ENCODE results near the gene PGAP1. TPM values are rescaled to one million over a fixed set of nuclear protein-coding genes. Genes with fewer than 3 reads are reported as not detected.

The PGAP1 gene
- total RNA-seq, 3 donors from 2014 or later: 5.7 to 7.5 (median 6.5) TPM

- no peak for DNase-seq
- Mint-ChIP-seq H3K4me3 (no peak overlapping the region), H3K9me3 (no peaks in the 10 kb centered on the region), H3K36me3 (ENCODE audit: insufficient read depth) (peaks cover 10% of the 10 kb centered on the region), H3K4me1 (ENCODE audit: low read depth) (no peaks in the 10 kb centered on the region), H3K27me3 (ENCODE audit: low read depth) (no peaks in the 10 kb centered on the region)
- ATAC-seq: no peak
These were observed 90.1 kb downstream of the PGAP1 start for GRCh38 chr2:196836440-196836839.

- DNase-seq (no peak), ATAC-seq (no peak)
- H3K4me1 Mint-ChIP-seq (ENCODE audit: low read depth): no peaks in the 10 kb centered on the region
- H3K27me3 Mint-ChIP-seq (ENCODE audit: low read depth): no peaks in the 10 kb centered on the region
- no peaks in the 10 kb centered on the region for H3K9me3 Mint-ChIP-seq
- no peaks in the 10 kb centered on the region for H3K36me3 Mint-ChIP-seq (ENCODE audit: insufficient read depth)
- no peak overlapping the region for H3K4me3 Mint-ChIP-seq
These were observed 95.8 kb downstream of the PGAP1 start for GRCh38 chr2:196830701-196831100.

- peaks cover 7% of the 10 kb centered on the region for H3K27me3 Mint-ChIP-seq (ENCODE audit: low read depth)
- H3K4me1 Mint-ChIP-seq (ENCODE audit: low read depth): no peaks in the 10 kb centered on the region
- no peaks in the 10 kb centered on the region for H3K9me3 Mint-ChIP-seq
- no peaks in the 10 kb centered on the region for H3K36me3 Mint-ChIP-seq (ENCODE audit: insufficient read depth)
- ATAC-seq (no peak), DNase-seq (no peak)
- H3K4me3 Mint-ChIP-seq: no peak overlapping the region
These were observed 99.2 kb downstream of the PGAP1 start for GRCh38 chr2:196827356-196827755.

DNA sequence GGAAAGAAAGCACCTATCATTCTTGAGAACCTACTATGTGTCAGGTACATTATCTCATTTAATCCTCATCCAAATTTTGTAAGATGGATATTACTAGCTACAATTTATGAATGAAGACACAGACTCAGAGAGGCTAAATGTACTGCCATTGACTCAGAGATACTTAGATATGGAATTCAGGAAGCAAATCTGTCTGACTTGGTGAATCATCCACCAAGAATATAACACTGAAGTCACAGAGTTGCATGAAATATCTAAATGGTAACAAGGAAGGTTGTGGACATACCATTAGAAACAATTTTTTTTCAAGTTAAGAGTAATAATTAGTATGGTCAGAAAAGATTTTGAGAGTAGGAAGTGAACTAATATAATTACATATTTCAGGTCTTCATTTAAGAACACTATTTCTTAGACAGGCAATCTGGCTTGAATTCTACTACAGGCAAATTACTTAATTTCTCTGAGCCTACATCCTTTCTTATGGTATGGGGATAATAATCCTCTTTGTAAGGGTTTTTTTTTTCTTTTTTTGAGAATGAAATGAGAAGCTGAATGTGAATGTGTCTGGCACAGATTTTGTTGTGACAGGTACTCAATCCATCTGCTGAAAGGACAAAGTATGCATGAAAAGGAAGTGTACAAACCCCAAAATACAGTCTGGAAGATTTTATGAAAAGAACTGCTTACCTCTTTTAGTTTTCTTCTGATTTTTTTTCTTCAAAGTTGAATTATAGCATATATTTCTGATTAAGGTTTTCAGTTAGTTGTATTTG is 102.6 kb downstream of the PGAP1 start:
- Mint-ChIP-seq H3K36me3 (ENCODE audit: insufficient read depth) (no peaks in the 10 kb centered on the region), H3K9me3 (peaks cover 8% of the 10 kb centered on the region), H3K4me1 (ENCODE audit: low read depth) (no peaks in the 10 kb centered on the region), H3K27me3 (ENCODE audit: low read depth) (peaks cover 18% of the 10 kb centered on the region), H3K4me3 (no peak overlapping the region)
- DNase-seq (no peak), ATAC-seq (no peak)

GRCh38 chr2:196821195-196821594 is 105.3 kb downstream of the PGAP1 start:
- Mint-ChIP-seq H3K27me3 (ENCODE audit: low read depth) (peaks cover 30% of the 10 kb centered on the region), H3K36me3 (ENCODE audit: insufficient read depth) (no peaks in the 10 kb centered on the region), H3K9me3 (peaks cover 19% of the 10 kb centered on the region), H3K4me1 (ENCODE audit: low read depth) (no peaks in the 10 kb centered on the region), H3K4me3 (no peak overlapping the region)
- ATAC-seq (no peak), DNase-seq (no peak)

GRCh38 chr2:196809260-196809659 is 117.2 kb downstream of the PGAP1 start, which contains the start of gene C2orf66:
Gene C2orf66 (minus strand): TSS chr2:196809355. CDS start chr2:196809336, 19 bp downstream.
- Mint-ChIP-seq H3K4me1 (ENCODE audit: low read depth) (no peaks in the 10 kb centered on the region), H3K4me3 (no peak within 1 kb of the TSS), H3K27me3 (ENCODE audit: low read depth) (peaks cover 31% of the 10 kb centered on the region), H3K36me3 (ENCODE audit: insufficient read depth) (no peaks in the 10 kb centered on the region), H3K9me3 (peaks cover 4% of the 10 kb centered on the region)
- ATAC-seq (no peak), DNase-seq (no peak)

GRCh38 chr2:196808083-196808665 is 118.3 kb downstream of the PGAP1 start:
- no peaks in the 10 kb centered on the region for H3K4me1 Mint-ChIP-seq (ENCODE audit: low read depth)

DNA sequence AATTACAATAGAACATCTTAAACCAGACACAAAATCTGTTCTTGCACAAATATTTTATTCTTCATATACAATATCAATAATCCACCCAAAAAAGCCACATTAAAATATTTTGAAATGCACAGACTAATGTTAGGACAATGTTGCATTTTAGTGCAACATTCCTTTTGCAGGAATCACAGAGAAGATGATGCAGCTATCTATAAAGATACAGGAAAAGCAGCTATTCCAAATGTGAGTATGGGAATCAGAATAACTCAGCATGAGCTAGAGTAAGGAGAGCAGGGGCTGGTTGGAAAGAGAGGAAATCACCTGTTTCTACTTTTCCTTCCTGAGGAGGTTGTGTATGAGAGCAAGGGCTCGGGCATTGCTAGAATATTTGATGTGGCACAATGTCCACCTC is 122.1 kb downstream of the PGAP1 start:
- no peak overlapping the region for H3K4me3 Mint-ChIP-seq
- DNase-seq: no peak
- H3K9me3 Mint-ChIP-seq: no peaks in the 10 kb centered on the region
- peaks cover 11% of the 10 kb centered on the region for H3K27me3 Mint-ChIP-seq (ENCODE audit: low read depth)
- peaks cover 1% of the 10 kb centered on the region for H3K36me3 Mint-ChIP-seq (ENCODE audit: insufficient read depth)
- ATAC-seq: no peak
- H3K4me1 Mint-ChIP-seq (ENCODE audit: low read depth): peaks cover 14% of the 10 kb centered on the region

More at GRCh38 chr2:196808083-196808665, 118.3 kb downstream of the PGAP1 start:
- Mint-ChIP-seq H3K9me3 (no peaks in the 10 kb centered on the region), H3K36me3 (ENCODE audit: insufficient read depth) (no peaks in the 10 kb centered on the region), H3K4me3 (no peak overlapping the region), H3K27me3 (ENCODE audit: low read depth) (peaks cover 24% of the 10 kb centered on the region)
- ATAC-seq: no peak
- no peak for DNase-seq

DNA sequence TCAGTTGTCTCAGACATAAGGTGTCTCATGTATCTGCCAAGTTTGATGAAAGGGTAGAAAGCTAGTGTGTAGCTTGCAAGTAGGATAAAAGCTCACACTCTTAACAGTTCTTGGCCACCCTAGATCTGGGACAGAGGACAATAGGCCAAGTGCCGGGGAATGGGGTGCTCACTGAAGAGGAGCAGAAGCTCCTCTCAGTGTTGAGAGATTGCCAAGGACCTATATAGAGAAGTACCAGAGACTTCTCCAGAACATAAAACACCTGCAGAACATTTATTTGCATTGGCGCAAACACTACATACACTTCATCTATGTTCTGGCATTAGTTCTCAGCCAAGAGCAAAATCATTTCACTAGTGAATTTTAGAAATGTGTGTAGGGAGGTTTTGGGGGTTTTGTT is 124.1 kb downstream of the PGAP1 start:
- H3K36me3 Mint-ChIP-seq (ENCODE audit: insufficient read depth): peaks cover 3% of the 10 kb centered on the region
- H3K9me3 Mint-ChIP-seq: no peaks in the 10 kb centered on the region
- ATAC-seq (no peak), DNase-seq (no peak)
- peaks cover 22% of the 10 kb centered on the region for H3K4me1 Mint-ChIP-seq (ENCODE audit: low read depth)
- H3K4me3 Mint-ChIP-seq: no peak overlapping the region
- peaks cover 11% of the 10 kb centered on the region for H3K27me3 Mint-ChIP-seq (ENCODE audit: low read depth)

- ATAC-seq: no peak
- H3K9me3 Mint-ChIP-seq: no peaks in the 10 kb centered on the region
- peaks cover 9% of the 10 kb centered on the region for H3K36me3 Mint-ChIP-seq (ENCODE audit: insufficient read depth)
- peaks cover 9% of the 10 kb centered on the region for H3K27me3 Mint-ChIP-seq (ENCODE audit: low read depth)
- DNase-seq: no peak
- H3K4me3 Mint-ChIP-seq: no peak overlapping the region
- peaks cover 27% of the 10 kb centered on the region for H3K4me1 Mint-ChIP-seq (ENCODE audit: low read depth)
These were observed 124.7 kb downstream of the PGAP1 start for GRCh38 chr2:196801674-196802261.

- H3K36me3 Mint-ChIP-seq (ENCODE audit: insufficient read depth): peaks cover 22% of the 10 kb centered on the region
- peaks cover 8% of the 10 kb centered on the region for H3K27me3 Mint-ChIP-seq (ENCODE audit: low read depth)
- no peak for DNase-seq
- ATAC-seq: peak; percentile 2 to 3
- H3K9me3 Mint-ChIP-seq: no peaks in the 10 kb centered on the region
- peak overlapping the region; percentile 99 for H3K4me3 Mint-ChIP-seq
- H3K4me1 Mint-ChIP-seq (ENCODE audit: low read depth): peaks cover 30% of the 10 kb centered on the region
These were observed 127.5 kb downstream of the PGAP1 start for GRCh38 chr2:196798980-196799379.

DNA sequence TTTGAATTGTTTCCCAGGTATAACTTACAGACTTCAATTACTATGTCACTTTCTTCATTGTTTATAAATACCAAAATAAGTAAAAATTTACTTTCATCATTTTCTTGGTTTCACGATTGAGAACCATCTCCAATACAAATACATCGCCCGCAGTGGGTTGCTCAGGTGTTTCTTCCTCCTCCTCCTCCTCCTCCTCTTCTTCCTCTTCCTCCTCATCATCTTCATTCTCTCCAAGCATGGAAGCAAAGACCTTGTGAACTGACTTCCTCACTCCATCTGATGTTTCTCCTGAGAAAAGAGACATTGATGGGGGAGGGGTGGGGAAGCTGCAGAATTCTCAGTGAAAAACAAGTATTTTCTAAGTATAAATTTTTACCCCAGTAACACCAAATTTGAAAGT is 133.6 kb downstream of the PGAP1 start:
- no peak overlapping the region for H3K4me3 Mint-ChIP-seq
- peaks cover 16% of the 10 kb centered on the region for H3K4me1 Mint-ChIP-seq (ENCODE audit: low read depth)
- H3K9me3 Mint-ChIP-seq: no peaks in the 10 kb centered on the region
- peaks cover 53% of the 10 kb centered on the region for H3K36me3 Mint-ChIP-seq (ENCODE audit: insufficient read depth)
- no peaks in the 10 kb centered on the region for H3K27me3 Mint-ChIP-seq (ENCODE audit: low read depth)
- ATAC-seq (no peak), DNase-seq (no peak)

GRCh38 chr2:196783431-196784094 is 142.9 kb downstream of the PGAP1 start:
- no peaks in the 10 kb centered on the region for H3K9me3 Mint-ChIP-seq
- peaks cover 38% of the 10 kb centered on the region for H3K36me3 Mint-ChIP-seq (ENCODE audit: insufficient read depth)
- peaks cover 13% of the 10 kb centered on the region for H3K4me1 Mint-ChIP-seq (ENCODE audit: low read depth)
- no peaks in the 10 kb centered on the region for H3K27me3 Mint-ChIP-seq (ENCODE audit: low read depth)
- ATAC-seq (peak; percentile 78 to 85), DNase-seq (no peak)
- no peak overlapping the region for H3K4me3 Mint-ChIP-seq

All from activated T-cell treated with anti-CD3 and anti-CD28 coated beads, Interleukin-2, amount 50 U/mL, for 4 hours (primary cell).